ENCODE measurements around the gene TIMM44. TPM values are rescaled to one million over a fixed set of nuclear protein-coding genes. Genes with fewer than 3 reads are reported as not detected.

TIMM44 gene
- total RNA-seq, 1 experiment from 2014 or later: 153 TPM

GRCh38 chr19:7903244-7904073 is 40.0 kb downstream of the TIMM44 start, which contains the start of gene MAP2K7:
Gene MAP2K7 (plus strand): TSS chr19:7903877. CDS start chr19:7903945, 68 bp downstream.
- peaks cover 13% of the 10 kb centered on the region for H3K4me1 ChIP-seq (ENCODE audit: insufficient read depth, low read length, poor library complexity, severe bottlenecking)
- no peaks in the 10 kb centered on the region for H3K27me3 ChIP-seq (replicated peaks; ENCODE audit: insufficient read depth, low read depth, low read length, poor library complexity)
- no TSS peak for BruUV-seq (replicated peaks)
- POLR2A ChIA-PET (ENCODE audit: low non-redundant PET): interaction anchor here (0.5 to 0.6 kb wide), 4 partner anchors 16 to 610 kb away, joined by 3 to 12 read pairs (median 6); no protein-coding TSS in a partner anchor
- TF ChIP-seq EZH2 (IDR thresholded peaks at IDR 0.05; ENCODE audit: borderline replicate concordance, low read depth, low read length, poor library complexity, severe bottlenecking) (no peak), CTCF (conservative IDR thresholded peaks at IDR 0.05; ENCODE audit: low read depth, low read length) (peak; percentile 82)
- peaks cover 8% of the 10 kb centered on the region for H3K36me3 ChIP-seq (ENCODE audit: insufficient read depth, low read length, poor library complexity, severe bottlenecking)
- CTCF ChIA-PET: interaction anchor here (0.9 to 1.0 kb wide), 2 partner anchors 17 to 34 kb away, joined by 3 to 5 read pairs; partner anchors contain the start of gene SNAPC2
- intact Hi-C loops (cut with micrococcal nuclease; ENCODE audit: unreplicated experiment): loop anchor here (2.0 kb wide), 1 partner anchor 33 kb away; no protein-coding TSS in a partner anchor
- no peaks in the 10 kb centered on the region for H3K9me3 ChIP-seq (ENCODE audit: low read depth, low read length, poor library complexity, severe bottlenecking)
- H3K4me3 ChIP-seq (ENCODE audit: low read depth, low read length, poor library complexity, severe bottlenecking): peak within 1 kb of the TSS; percentile 92
- H3K27ac ChIP-seq (ENCODE audit: low read depth, low read length, poor library complexity, severe bottlenecking): peak within 1 kb of the TSS; percentile 77
- peak; percentile 99 for DNase-seq (ENCODE audit: low spot score)

- TF ChIP-seq EZH2 (IDR thresholded peaks at IDR 0.05; ENCODE audit: borderline replicate concordance, low read depth, low read length, poor library complexity, severe bottlenecking) (no peak), CTCF (conservative IDR thresholded peaks at IDR 0.05; ENCODE audit: low read depth, low read length) (no peak)
- no peak for DNase-seq (ENCODE audit: low spot score)
- H3K4me1 ChIP-seq (ENCODE audit: insufficient read depth, low read length, poor library complexity, severe bottlenecking): peaks cover 13% of the 10 kb centered on the region
- BruUV-seq (replicated peaks): TSS peak; percentile 77
- ChIA-PET CTCF (interaction anchor here (0.5 to 1.0 kb wide), 3 partner anchors 18 to 328 kb away, joined by 3 to 6 read pairs (median 5); partner anchors contain the start of gene SNAPC2), POLR2A (ENCODE audit: low non-redundant PET) (interaction anchor here (0.5 to 0.6 kb wide), 3 partner anchors 350 to 611 kb away, joined by 3 to 12 read pairs (median 7); no protein-coding TSS in a partner anchor)
- H3K4me3 ChIP-seq (ENCODE audit: low read depth, low read length, poor library complexity, severe bottlenecking): peak overlapping the region; percentile 92
- no peaks in the 10 kb centered on the region for H3K27me3 ChIP-seq (replicated peaks; ENCODE audit: insufficient read depth, low read depth, low read length, poor library complexity)
- peaks cover 8% of the 10 kb centered on the region for H3K36me3 ChIP-seq (ENCODE audit: insufficient read depth, low read length, poor library complexity, severe bottlenecking)
- intact Hi-C loops (cut with micrococcal nuclease; ENCODE audit: unreplicated experiment): loop anchor here (2.0 kb wide), 1 partner anchor 32 kb away; no protein-coding TSS in a partner anchor
- no peaks in the 10 kb centered on the region for H3K9me3 ChIP-seq (ENCODE audit: low read depth, low read length, poor library complexity, severe bottlenecking)
- peak overlapping the region; percentile 74 for H3K27ac ChIP-seq (ENCODE audit: low read depth, low read length, poor library complexity, severe bottlenecking)
These were observed 40.6 kb downstream of the TIMM44 start for GRCh38 chr19:7902796-7903243.

GRCh38 chr19:7901337-7901736 is 42.1 kb downstream of the TIMM44 start:
- ChIA-PET CTCF (interaction anchor here (0.7 kb wide), 2 partner anchors 55 to 972 kb away, joined by 4 to 5 read pairs; no protein-coding TSS in a partner anchor), POLR2A (ENCODE audit: low non-redundant PET) (no interaction called here)
- Histone ChIP-seq H3K4me1 (ENCODE audit: insufficient read depth, low read length, poor library complexity, severe bottlenecking) (peaks cover 13% of the 10 kb centered on the region), H3K36me3 (ENCODE audit: insufficient read depth, low read length, poor library complexity, severe bottlenecking) (peaks cover 8% of the 10 kb centered on the region), H3K27ac (ENCODE audit: low read depth, low read length, poor library complexity, severe bottlenecking) (no peak overlapping the region), H3K27me3 (replicated peaks; ENCODE audit: insufficient read depth, low read depth, low read length, poor library complexity) (no peaks in the 10 kb centered on the region), H3K9me3 (ENCODE audit: low read depth, low read length, poor library complexity, severe bottlenecking) (no peaks in the 10 kb centered on the region), H3K4me3 (ENCODE audit: low read depth, low read length, poor library complexity, severe bottlenecking) (no peak overlapping the region)
- intact Hi-C loops (cut with micrococcal nuclease; ENCODE audit: unreplicated experiment): no loop called here
- TF ChIP-seq EZH2 (IDR thresholded peaks at IDR 0.05; ENCODE audit: borderline replicate concordance, low read depth, low read length, poor library complexity, severe bottlenecking): no peak
- BruUV-seq (replicated peaks): no TSS peak
- no peak for DNase-seq (ENCODE audit: low spot score)

All from A673 (cell line).